GM12864 (cell line): Measurements from ENCODE around the gene RAF1.
A peak's percentile ranks its signal among the peaks of the same experiment; 100 is the strongest.

Experiments
- DNase-seq: peaks from one replicate; pipeline ENCODE4 v3.0.0-alpha.2; 2011; ENCODE audit warnings: low read depth
- H3K4me3 ChIP-seq: 2 replicates; pipeline ENCODE4 v1.5.1; 2011; ENCODE audit warnings: mild to moderate bottlenecking, low read depth, low read length, control low read depth
- TF ChIP-seq, protein P1 (sequence below): IDR thresholded peaks from 2 replicates; pipeline ENCODE4 v1.5.1; 2011; ENCODE audit warnings: low read depth, mild to moderate bottlenecking, moderate library complexity, low read length, control low read depth, inconsistent platforms; ENCODE audit errors: missing control alignments

RAF1 gene

DNA sequence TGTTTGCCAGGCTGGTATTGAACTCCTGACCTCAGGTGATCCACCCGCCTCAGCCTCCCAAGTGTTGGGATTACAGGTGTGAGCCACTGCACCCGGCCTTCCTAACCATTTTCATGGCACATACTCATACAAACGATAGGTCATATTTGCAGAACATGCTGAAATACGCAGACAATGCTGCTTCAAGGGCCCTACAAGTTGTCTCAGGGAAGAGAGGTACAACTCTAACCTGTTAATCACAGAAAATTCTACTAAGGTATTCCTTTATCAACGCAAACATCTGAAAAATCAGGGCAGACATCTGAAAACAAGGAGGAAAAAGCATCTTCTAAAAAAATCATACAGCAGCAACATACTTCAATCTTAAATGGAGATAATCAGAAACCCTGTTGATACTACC, 39.9 kb downstream of the RAF1 start:
- no peak overlapping the region for H3K4me3 ChIP-seq
- TF ChIP-seq, protein P1, sequence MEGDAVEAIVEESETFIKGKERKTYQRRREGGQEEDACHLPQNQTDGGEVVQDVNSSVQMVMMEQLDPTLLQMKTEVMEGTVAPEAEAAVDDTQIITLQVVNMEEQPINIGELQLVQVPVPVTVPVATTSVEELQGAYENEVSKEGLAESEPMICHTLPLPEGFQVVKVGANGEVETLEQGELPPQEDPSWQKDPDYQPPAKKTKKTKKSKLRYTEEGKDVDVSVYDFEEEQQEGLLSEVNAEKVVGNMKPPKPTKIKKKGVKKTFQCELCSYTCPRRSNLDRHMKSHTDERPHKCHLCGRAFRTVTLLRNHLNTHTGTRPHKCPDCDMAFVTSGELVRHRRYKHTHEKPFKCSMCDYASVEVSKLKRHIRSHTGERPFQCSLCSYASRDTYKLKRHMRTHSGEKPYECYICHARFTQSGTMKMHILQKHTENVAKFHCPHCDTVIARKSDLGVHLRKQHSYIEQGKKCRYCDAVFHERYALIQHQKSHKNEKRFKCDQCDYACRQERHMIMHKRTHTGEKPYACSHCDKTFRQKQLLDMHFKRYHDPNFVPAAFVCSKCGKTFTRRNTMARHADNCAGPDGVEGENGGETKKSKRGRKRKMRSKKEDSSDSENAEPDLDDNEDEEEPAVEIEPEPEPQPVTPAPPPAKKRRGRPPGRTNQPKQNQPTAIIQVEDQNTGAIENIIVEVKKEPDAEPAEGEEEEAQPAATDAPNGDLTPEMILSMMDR = no peak
- no peak for DNase-seq

DNA sequence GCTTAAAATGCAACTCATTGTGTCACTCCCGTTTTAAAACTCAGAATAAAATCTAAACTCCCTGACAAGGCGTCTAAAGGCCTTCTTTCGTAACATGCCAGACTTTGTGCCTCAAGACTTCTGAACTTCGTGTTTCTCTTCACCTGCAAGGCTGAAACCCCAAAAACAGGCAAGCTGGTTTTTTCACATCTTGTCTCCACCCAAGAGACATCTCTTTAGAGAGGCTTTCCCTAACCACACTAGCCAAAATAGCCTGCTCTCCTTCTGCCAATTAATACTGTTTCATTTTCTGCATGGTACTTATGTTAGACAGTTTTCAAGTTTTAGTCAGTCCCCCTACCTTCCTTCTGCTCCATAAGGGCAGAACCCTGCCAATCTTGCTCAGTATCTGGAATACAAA, 41.6 kb downstream of the RAF1 start:
- TF ChIP-seq, protein P1 = no peak
- H3K4me3 ChIP-seq = no peak overlapping the region
- peak; percentile 33 for DNase-seq

GRCh38 chr3:12620729-12621128, 43.2 kb downstream of the RAF1 start:
- DNase-seq = no peak
- TF ChIP-seq, protein P1 = no peak
- no peak overlapping the region for H3K4me3 ChIP-seq

GRCh38 chr3:12620305-12620704, 43.6 kb downstream of the RAF1 start:
- DNase-seq = no peak
- H3K4me3 ChIP-seq = no peak overlapping the region
- TF ChIP-seq, protein P1 = no peak

DNA sequence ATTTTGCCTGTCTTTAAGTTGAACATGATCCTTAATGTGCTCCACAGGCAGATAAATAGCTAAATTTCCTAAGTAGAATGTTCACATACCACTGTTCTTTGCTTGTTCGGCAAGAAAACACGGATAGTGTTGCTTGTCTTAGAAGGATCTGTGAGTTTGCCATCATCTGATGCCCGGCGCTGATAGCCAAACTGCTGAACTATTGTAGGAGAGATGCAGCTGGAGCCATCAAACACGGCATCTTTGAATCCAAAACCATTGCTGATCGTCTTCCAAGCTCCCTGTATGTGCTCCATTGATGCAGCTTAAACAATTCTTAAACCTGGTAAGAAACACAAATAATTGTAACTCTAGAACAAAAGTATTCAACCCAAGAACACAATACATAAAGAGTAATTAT, 45.5 kb downstream of the RAF1 start:
- no peak for DNase-seq
- TF ChIP-seq, protein P1 = no peak
- no peak overlapping the region for H3K4me3 ChIP-seq

GRCh38 chr3:12615266-12615665, 48.7 kb downstream of the RAF1 start:
- no peak overlapping the region for H3K4me3 ChIP-seq
- TF ChIP-seq, protein P1 = no peak
- DNase-seq = no peak

GRCh38 chr3:12613250-12613649, 50.7 kb downstream of the RAF1 start:
- DNase-seq = no peak
- TF ChIP-seq, protein P1 = no peak
- no peak overlapping the region for H3K4me3 ChIP-seq
